ENCODE data around the gene FAH. TPM values are rescaled to one million over a fixed set of nuclear protein-coding genes. Genes with fewer than 3 reads are reported as not detected.

Gene FAH
- total and polyA plus RNA-seq, 3 donors from 2014 or later, result 49.0 to 75.0 (median 58.4) TPM

DNA sequence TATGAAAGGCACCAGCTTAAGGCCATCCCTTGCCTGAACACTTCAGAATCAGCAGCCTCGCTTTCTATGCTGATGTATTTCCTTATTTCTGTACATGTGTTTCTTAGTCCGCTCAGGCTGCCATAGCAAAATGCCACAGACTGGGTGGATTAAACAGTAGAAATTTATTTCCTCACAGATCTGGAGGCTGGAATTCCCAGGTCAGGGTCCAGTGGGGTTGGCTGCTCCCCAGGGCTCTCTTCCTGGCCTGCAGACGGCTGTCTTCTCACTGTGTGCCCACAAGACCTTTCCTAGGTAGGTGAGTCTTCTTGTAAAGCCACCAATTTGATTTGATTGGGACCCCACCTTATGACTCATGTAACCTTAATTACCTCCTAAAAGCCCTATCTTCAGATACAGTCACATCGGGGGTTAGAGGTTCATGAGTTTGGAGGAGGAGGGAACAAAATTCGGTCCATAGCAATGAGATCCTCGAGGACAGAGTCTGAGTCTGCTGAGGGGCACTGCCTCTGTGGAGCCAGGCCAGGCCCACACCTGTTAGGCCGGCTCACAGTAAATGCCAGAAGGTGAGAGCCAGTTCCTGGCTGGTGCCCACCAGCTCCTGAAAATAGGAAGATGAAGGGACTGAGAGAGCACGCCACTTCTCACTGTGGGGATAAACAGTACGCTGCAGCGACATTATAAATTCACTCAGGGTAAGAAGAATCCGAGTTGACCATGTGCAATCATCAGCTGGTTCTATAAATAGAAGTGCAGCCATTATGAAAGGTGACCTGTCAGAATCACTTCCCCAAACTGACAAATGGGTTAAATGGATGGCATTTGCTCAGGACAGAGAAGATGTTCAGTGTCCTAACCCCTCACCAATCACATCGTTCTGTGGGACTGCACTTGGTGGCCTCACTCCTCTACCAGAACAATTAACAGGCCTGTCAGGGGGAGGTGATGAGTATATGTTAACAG is 58.1 kb downstream of the FAH start:
- no peak for TF ChIP-seq POLR2A (IDR thresholded peaks at IDR 0.05)
- TF ChIP-seq, protein P1, sequence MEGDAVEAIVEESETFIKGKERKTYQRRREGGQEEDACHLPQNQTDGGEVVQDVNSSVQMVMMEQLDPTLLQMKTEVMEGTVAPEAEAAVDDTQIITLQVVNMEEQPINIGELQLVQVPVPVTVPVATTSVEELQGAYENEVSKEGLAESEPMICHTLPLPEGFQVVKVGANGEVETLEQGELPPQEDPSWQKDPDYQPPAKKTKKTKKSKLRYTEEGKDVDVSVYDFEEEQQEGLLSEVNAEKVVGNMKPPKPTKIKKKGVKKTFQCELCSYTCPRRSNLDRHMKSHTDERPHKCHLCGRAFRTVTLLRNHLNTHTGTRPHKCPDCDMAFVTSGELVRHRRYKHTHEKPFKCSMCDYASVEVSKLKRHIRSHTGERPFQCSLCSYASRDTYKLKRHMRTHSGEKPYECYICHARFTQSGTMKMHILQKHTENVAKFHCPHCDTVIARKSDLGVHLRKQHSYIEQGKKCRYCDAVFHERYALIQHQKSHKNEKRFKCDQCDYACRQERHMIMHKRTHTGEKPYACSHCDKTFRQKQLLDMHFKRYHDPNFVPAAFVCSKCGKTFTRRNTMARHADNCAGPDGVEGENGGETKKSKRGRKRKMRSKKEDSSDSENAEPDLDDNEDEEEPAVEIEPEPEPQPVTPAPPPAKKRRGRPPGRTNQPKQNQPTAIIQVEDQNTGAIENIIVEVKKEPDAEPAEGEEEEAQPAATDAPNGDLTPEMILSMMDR (IDR thresholded peaks at IDR 0.05), result no peak
- Histone ChIP-seq H3K4me1 (no peaks in the 10 kb centered on the region), H3K27ac (no peak overlapping the region), H3K36me3 (ENCODE audit: low read depth, missing control alignments) (no peaks in the 10 kb centered on the region), H3K9me3 (no peaks in the 10 kb centered on the region), H3K4me3 (no peak overlapping the region), H3K27me3 (no peaks in the 10 kb centered on the region)
- 71 to 85% methylated on average over 12 of the region's 12 CpGs for WGBS, 2 donors
- DNase-seq, result no peak
- intact Hi-C loops (cut with DNase I; ENCODE audit: low total_unique reads), result no loop called here

DNA sequence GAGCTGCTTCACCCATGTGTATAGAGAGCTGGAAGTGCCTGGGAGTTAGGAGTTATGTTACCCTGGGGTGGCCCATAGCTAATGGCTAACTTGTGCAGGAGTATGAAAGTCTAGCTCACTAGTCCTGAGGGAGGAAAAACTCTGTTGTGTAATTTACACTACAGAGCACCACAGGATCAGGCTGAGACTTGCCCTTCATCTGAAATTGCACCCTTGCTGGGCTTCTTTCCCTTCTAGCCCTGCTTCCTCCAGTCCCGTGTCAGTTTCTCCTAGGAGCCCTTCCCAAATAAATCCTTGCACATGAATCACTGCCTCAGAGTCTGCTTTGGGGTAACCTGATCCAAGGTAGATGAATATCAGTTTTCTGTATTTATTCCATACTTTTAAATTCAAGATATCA is 59.2 kb downstream of the FAH start:
- no peak for DNase-seq
- WGBS, 2 donors, result 67% methylated on average over 1 of the region's 1 CpG
- intact Hi-C loops (cut with DNase I; ENCODE audit: low total_unique reads), result no loop called here
- TF ChIP-seq POLR2A (IDR thresholded peaks at IDR 0.05), result no peak
- TF ChIP-seq, protein P1 (IDR thresholded peaks at IDR 0.05), result no peak
- H3K27me3 ChIP-seq, result no peaks in the 10 kb centered on the region
- no peaks in the 10 kb centered on the region for H3K4me1 ChIP-seq
- H3K4me3 ChIP-seq, result no peak overlapping the region
- no peaks in the 10 kb centered on the region for H3K36me3 ChIP-seq (ENCODE audit: low read depth, missing control alignments)
- no peaks in the 10 kb centered on the region for H3K9me3 ChIP-seq
- no peak overlapping the region for H3K27ac ChIP-seq

DNA sequence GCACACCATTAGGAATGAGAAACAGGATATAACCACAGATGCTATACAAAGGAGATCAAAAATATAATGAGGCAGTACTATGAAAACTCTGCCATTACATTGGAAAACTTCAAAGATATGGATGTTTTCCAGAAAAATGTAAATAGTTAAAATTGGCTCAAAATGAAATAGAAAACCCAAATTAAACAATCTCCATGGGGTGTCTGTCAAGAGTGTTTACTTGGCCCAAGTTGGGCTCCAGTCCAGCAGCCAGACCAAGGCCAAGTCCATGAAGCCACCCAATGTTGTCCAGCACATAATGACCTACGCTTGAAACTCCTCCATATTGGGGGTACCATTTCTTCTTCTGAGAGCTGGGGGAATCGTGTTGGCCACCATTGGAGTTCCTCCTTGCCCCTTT is 62.1 kb downstream of the FAH start:
- no peaks in the 10 kb centered on the region for H3K36me3 ChIP-seq (ENCODE audit: low read depth, missing control alignments)
- DNase-seq, result no peak
- WGBS, 2 donors, result 88 to 92% methylated on average over 2 of the region's 2 CpGs

DNA sequence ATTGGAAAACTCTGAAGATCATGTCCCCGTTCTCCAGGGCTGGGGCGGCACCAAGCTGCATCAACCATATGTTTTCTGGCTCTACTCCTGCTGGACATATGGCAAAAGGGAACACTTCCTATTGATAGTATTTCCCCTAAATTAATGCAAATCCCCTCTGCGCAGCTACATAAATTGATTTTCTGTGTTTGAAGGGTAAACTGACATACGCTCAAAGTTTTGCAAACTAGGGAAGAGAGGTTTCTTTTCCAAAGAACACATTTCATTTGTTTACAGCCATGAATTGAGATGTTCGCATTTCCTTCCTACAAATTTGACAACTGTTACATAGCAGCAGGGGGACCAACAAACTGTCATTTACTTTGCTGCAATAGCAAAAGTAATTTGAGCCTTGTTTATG is 63.3 kb downstream of the FAH start:
- no peaks in the 10 kb centered on the region for H3K27me3 ChIP-seq
- no peaks in the 10 kb centered on the region for H3K36me3 ChIP-seq (ENCODE audit: low read depth, missing control alignments)
- 91 to 93% methylated on average over 5 of the region's 5 CpGs for WGBS, 2 donors
- DNase-seq, result no peak
- no peaks in the 10 kb centered on the region for H3K9me3 ChIP-seq
- H3K27ac ChIP-seq, result no peak overlapping the region
- no peak overlapping the region for H3K4me3 ChIP-seq
- intact Hi-C loops (cut with DNase I; ENCODE audit: low total_unique reads), result no loop called here
- no peaks in the 10 kb centered on the region for H3K4me1 ChIP-seq
- TF ChIP-seq POLR2A (IDR thresholded peaks at IDR 0.05), result no peak
- TF ChIP-seq, protein P1 (IDR thresholded peaks at IDR 0.05), result no peak

More for the DNA sequence above, 62.1 kb downstream of the FAH start:
- no peak overlapping the region for H3K4me3 ChIP-seq
- H3K4me1 ChIP-seq, result no peaks in the 10 kb centered on the region
- H3K9me3 ChIP-seq, result no peaks in the 10 kb centered on the region
- TF ChIP-seq, protein P1 (IDR thresholded peaks at IDR 0.05), result no peak
- H3K27me3 ChIP-seq, result no peaks in the 10 kb centered on the region
- intact Hi-C loops (cut with DNase I; ENCODE audit: low total_unique reads), result no loop called here
- H3K27ac ChIP-seq, result no peak overlapping the region

Data from testis (tissue), 3 donors.